ENCODE data around the gene KCNH5. TPM values are rescaled to one million over a fixed set of nuclear protein-coding genes. Genes with fewer than 3 reads are reported as not detected.
A peak's percentile ranks its signal among the peaks of the same experiment; 100 is the strongest.

The KCNH5 gene
- total RNA-seq, 4 donors from 2014 or later: under 0.01 to 0.23 (median 0.12) TPM

- peak overlapping the region; percentile 43 to 55 (median 45) for H3K4me3 ChIP-seq
- peaks cover 7 to 80% (median 31%) of the 10 kb centered on the region in 4 donors for H3K27me3 ChIP-seq
- no peak overlapping the region for H3K27ac ChIP-seq (replicated peaks in 1 of 4)
- WGBS: 14% methylated on average over 23 of the region's 23 CpGs
- H3K4me1 ChIP-seq: peaks cover 14 to 19% (median 19%) of the 10 kb centered on the region in 4 donors
- DNase-seq (ENCODE audit: extremely low spot score): no peak
- intact Hi-C loops (cut with DNase I): loop anchor here (10.0 kb wide), 1 partner anchor 228 kb away; no protein-coding TSS in a partner anchor
- TF ChIP-seq POLR2AphosphoS5 (IDR thresholded peaks at IDR 0.05): no peak
- no peak for TF ChIP-seq POLR2A (IDR thresholded peaks at IDR 0.05; ENCODE audit: low read depth)
- no peak for TF ChIP-seq EP300 (IDR thresholded peaks at IDR 0.05)
- no peak for TF ChIP-seq CTCF (IDR thresholded peaks at IDR 0.05)
- no peaks in the 10 kb centered on the region for H3K36me3 ChIP-seq
- no peaks in the 10 kb centered on the region for H3K9me3 ChIP-seq
These were observed 1.3 kb upstream of the KCNH5 start for GRCh38 chr14:63046339-63047268.

GRCh38 chr14:63045612-63046320 lies 508 bp upstream of the KCNH5 start:
- TF ChIP-seq POLR2AphosphoS5 (IDR thresholded peaks at IDR 0.05): no peak
- TF ChIP-seq CTCF (IDR thresholded peaks at IDR 0.05): no peak
- TF ChIP-seq POLR2A (IDR thresholded peaks at IDR 0.05; ENCODE audit: low read depth): no peak
- TF ChIP-seq EP300 (IDR thresholded peaks at IDR 0.05): no peak
- intact Hi-C loops (cut with DNase I): loop anchor here (10.0 kb wide), 1 partner anchor 229 kb away; no protein-coding TSS in a partner anchor

GRCh38 chr14:63039866-63040265 lies 5.4 kb downstream of the KCNH5 start:
- H3K4me1 ChIP-seq: peaks cover under 1 to 3% (median 3%) of the 10 kb centered on the region in 4 donors
- intact Hi-C loops (cut with DNase I): loop anchor here (10.0 kb wide), 1 partner anchor 235 kb away; no protein-coding TSS in a partner anchor
- no peak overlapping the region for H3K27ac ChIP-seq (replicated peaks in 1 of 4)
- H3K9me3 ChIP-seq: no peaks in the 10 kb centered on the region
- peaks cover 0 to 38% (median 17%) of the 10 kb centered on the region in 4 donors for H3K27me3 ChIP-seq
- H3K4me3 ChIP-seq: no peak overlapping the region
- WGBS: 13% methylated on average over 3 of the region's 3 CpGs
- TF ChIP-seq CTCF (IDR thresholded peaks at IDR 0.05): peak in 2 of 3 experiments; percentile 13 to 35
- TF ChIP-seq EP300 (IDR thresholded peaks at IDR 0.05): no peak
- TF ChIP-seq POLR2AphosphoS5 (IDR thresholded peaks at IDR 0.05): no peak
- TF ChIP-seq POLR2A (IDR thresholded peaks at IDR 0.05; ENCODE audit: low read depth): no peak
- H3K36me3 ChIP-seq: no peaks in the 10 kb centered on the region
- no peak for DNase-seq (ENCODE audit: extremely low spot score)

More at GRCh38 chr14:63045612-63046320, 508 bp upstream of the KCNH5 start:
- no peak for DNase-seq (ENCODE audit: extremely low spot score)
- Histone ChIP-seq H3K36me3 (no peaks in the 10 kb centered on the region), H3K4me3 (peak overlapping the region; percentile 43 to 55 (median 45)), H3K27ac (replicated peaks in 1 of 4) (no peak overlapping the region), H3K4me1 (peaks cover 14 to 19% (median 19%) of the 10 kb centered on the region in 4 donors), H3K27me3 (peaks cover 7 to 86% (median 33%) of the 10 kb centered on the region in 4 donors), H3K9me3 (no peaks in the 10 kb centered on the region)
- under 1% methylated on average over 40 of the region's 70 CpGs for WGBS

- Histone ChIP-seq H3K4me3 (no peak overlapping the region), H3K27me3 (no peaks in the 10 kb centered on the region), H3K9me3 (no peaks in the 10 kb centered on the region), H3K36me3 (no peaks in the 10 kb centered on the region), H3K27ac (replicated peaks in 1 of 4) (no peak overlapping the region), H3K4me1 (no peaks in the 10 kb centered on the region)
- intact Hi-C loops (cut with DNase I): no loop called here
- TF ChIP-seq POLR2AphosphoS5 (IDR thresholded peaks at IDR 0.05): no peak
- no peak for TF ChIP-seq CTCF (IDR thresholded peaks at IDR 0.05)
- no peak for TF ChIP-seq EP300 (IDR thresholded peaks at IDR 0.05)
- no peak for TF ChIP-seq POLR2A (IDR thresholded peaks at IDR 0.05; ENCODE audit: low read depth)
- 67% methylated on average over 4 of the region's 4 CpGs for WGBS
- no peak for DNase-seq (ENCODE audit: extremely low spot score)
These were observed 12.6 kb downstream of the KCNH5 start for GRCh38 chr14:63032641-63033040.
